Left ventricle myocardium inferior (tissue), 1 donor: Measurements from ENCODE around the gene RAP1GAP2. TPM values are rescaled to one million over a fixed set of nuclear protein-coding genes. Genes with fewer than 3 reads are reported as not detected.

Source experiments
- DNase-seq: peaks from one replicate; pipeline ENCODE4 v3.0.0-alpha.2; 2020
- H3K27ac ChIP-seq: fragments of 200-600 bp; replicated peaks from 2 replicates; pipeline ENCODE4 v1.8.0; 2021
- H3K27me3 ChIP-seq: fragments of 200-600 bp; 2 replicates; pipeline ENCODE4 v1.8.0; 2021; ENCODE audit warnings: low read depth
- H3K36me3 ChIP-seq: fragments of 200-600 bp; 2 replicates; pipeline ENCODE4 v1.8.0; 2021
- H3K4me1 ChIP-seq: fragments of 200-600 bp; 2 replicates; pipeline ENCODE4 v1.8.0; 2021
- H3K4me3 ChIP-seq: fragments of 200-600 bp; 2 replicates; pipeline ENCODE4 v1.8.0; 2021; ENCODE audit warnings: mild to moderate bottlenecking, moderate library complexity
- H3K9me3 ChIP-seq: fragments of 200-600 bp; replicated peaks from 2 replicates; pipeline ENCODE4 v1.8.0; 2021
- intact Hi-C: fragments of 100-400 bp; cut with micrococcal nuclease; formaldehyde crosslinking; loops from one replicate; pipeline ENCODE4 v1.11.0; 2022
- total RNA-seq: library from RNA; stranded (reverse); fragmentation: NEBNext Ultra II Directional; extraction: Animal tissue kit (Norgen Biotek cat#: 25700); gene quantifications from one replicate; pipeline ENCODE4 v1.2.1, GENCODE V29; 2021
- TF ChIP-seq, protein P1 (sequence below): fragments of 200-600 bp; IDR thresholded peaks from 2 replicates; pipeline ENCODE4 v1.8.0; 2021; ENCODE audit warnings: antibody characterized with exemption, mild to moderate bottlenecking, borderline replicate concordance
- donor health status: DM: no; HTN: yes; CAD: no; lungs with severe emphysema.

RAP1GAP2 gene
- total RNA-seq, 1 donor from 2014 or later = 63.8 TPM

DNA sequence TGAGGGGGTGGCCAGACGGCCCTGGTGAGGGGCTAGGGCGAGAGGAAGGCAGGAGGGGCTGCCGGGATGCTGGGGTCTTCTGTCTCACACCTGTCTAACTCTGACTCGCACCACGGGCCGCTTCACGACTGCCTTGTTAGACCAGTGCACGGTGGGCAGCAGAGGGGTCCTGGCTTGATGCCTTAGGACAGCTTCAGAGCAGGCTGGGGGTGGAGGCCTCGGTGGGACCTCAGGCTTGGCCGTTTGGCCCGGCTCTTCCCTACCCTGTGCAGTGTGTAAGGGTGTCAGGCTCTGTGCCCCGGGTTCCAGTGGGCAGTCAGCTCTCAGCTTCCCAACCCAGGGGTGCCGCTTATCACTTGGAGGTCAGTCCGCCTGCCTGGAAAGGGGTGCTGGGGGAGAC, 166.5 kb downstream of the RAP1GAP2 start:
- no peak for DNase-seq
- H3K36me3 ChIP-seq = no peaks in the 10 kb centered on the region
- TF ChIP-seq, protein P1, sequence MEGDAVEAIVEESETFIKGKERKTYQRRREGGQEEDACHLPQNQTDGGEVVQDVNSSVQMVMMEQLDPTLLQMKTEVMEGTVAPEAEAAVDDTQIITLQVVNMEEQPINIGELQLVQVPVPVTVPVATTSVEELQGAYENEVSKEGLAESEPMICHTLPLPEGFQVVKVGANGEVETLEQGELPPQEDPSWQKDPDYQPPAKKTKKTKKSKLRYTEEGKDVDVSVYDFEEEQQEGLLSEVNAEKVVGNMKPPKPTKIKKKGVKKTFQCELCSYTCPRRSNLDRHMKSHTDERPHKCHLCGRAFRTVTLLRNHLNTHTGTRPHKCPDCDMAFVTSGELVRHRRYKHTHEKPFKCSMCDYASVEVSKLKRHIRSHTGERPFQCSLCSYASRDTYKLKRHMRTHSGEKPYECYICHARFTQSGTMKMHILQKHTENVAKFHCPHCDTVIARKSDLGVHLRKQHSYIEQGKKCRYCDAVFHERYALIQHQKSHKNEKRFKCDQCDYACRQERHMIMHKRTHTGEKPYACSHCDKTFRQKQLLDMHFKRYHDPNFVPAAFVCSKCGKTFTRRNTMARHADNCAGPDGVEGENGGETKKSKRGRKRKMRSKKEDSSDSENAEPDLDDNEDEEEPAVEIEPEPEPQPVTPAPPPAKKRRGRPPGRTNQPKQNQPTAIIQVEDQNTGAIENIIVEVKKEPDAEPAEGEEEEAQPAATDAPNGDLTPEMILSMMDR = no peak
- H3K4me3 ChIP-seq = no peak overlapping the region
- no peaks in the 10 kb centered on the region for H3K27me3 ChIP-seq
- H3K9me3 ChIP-seq = no peaks in the 10 kb centered on the region
- intact Hi-C loops = no loop called here
- no peak overlapping the region for H3K27ac ChIP-seq
- H3K4me1 ChIP-seq = peaks cover 31% of the 10 kb centered on the region

DNA sequence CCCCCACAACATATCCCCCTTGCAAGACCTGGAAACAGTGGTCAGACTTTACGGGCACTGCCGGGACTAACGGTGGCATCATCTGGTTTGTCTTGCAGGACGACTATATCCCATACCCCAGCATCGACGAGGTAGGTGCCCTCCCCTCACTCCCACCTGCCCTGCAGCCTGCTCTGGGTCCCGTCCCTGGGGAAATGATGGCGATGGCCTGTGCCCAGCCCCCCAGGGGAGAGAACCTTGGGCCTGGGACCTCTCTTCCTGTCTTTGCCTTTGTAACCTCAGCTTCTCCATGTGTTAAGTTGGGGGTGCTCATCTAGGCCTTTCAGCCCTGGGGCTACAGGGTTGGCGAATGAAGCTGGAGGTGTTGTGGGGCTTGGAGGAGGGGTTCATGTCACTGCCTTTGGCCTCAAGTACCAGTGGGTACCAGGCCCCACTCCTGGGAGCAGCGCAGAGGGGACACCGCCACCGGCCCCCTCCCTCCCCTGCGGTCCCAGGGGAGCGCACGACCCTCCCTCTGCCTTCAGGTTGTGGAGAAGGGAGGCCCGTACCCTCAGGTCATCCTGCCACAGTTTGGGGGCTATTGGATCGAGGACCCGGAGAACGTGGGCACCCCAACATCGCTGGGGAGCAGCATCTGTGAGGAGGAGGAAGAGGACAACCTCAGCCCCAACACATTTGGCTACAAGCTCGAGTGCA, 167.2 kb downstream of the RAP1GAP2 start:
- intact Hi-C loops = no loop called here
- Histone ChIP-seq H3K27ac (no peak overlapping the region), H3K27me3 (no peaks in the 10 kb centered on the region), H3K9me3 (no peaks in the 10 kb centered on the region), H3K36me3 (no peaks in the 10 kb centered on the region), H3K4me1 (peaks cover 35% of the 10 kb centered on the region), H3K4me3 (no peak overlapping the region)
- no peak for DNase-seq
- TF ChIP-seq, protein P1 = no peak

DNA sequence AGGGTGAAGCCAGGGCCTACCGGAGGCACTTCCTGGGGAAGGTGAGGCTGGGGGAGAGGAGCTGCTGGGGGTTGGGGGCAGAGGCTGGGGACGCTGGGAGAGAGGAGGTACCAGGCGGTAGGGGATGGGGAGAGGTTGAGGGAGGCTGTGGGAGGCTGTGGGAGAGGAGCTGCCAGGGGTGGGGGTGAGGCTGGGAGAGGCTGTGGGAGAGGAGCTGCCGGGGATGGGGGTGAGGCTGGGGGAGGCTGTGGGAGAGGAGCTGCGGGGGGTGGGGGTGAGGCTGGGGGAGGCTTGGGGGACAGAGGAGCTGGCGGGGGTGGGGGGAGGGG, 167.8 kb downstream of the RAP1GAP2 start:
- no peaks in the 10 kb centered on the region for H3K36me3 ChIP-seq
- H3K4me1 ChIP-seq = peaks cover 35% of the 10 kb centered on the region
- H3K4me3 ChIP-seq = no peak overlapping the region
- intact Hi-C loops = no loop called here
- TF ChIP-seq, protein P1 = no peak
- DNase-seq = no peak
- no peak overlapping the region for H3K27ac ChIP-seq
- no peaks in the 10 kb centered on the region for H3K9me3 ChIP-seq
- H3K27me3 ChIP-seq = no peaks in the 10 kb centered on the region

DNA sequence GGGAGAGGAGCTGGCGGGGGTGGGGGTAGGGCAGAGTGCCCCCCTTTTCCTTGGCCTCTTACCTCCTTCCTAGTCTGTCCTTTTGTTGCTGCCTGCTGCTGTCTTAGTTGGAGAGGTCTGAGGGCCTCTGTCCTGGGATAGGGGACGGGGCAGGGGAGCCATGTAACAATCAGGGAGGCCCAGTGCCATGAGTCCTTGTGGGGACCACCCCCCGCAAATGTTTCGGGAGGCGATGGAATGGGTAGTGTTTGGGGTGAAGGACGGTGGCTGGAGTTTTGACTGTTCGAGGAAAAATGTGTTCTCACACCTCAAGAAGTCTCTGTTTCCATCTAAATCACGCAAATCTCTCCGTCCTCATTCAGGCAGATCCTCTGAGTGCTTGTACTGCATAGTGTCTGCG, 168.1 kb downstream of the RAP1GAP2 start:
- TF ChIP-seq, protein P1 = no peak
- H3K27me3 ChIP-seq = no peaks in the 10 kb centered on the region
- H3K9me3 ChIP-seq = no peaks in the 10 kb centered on the region
- no peak overlapping the region for H3K27ac ChIP-seq
- peaks cover 35% of the 10 kb centered on the region for H3K4me1 ChIP-seq
- H3K4me3 ChIP-seq = no peak overlapping the region
- intact Hi-C loops = no loop called here
- no peaks in the 10 kb centered on the region for H3K36me3 ChIP-seq
- no peak for DNase-seq

DNA sequence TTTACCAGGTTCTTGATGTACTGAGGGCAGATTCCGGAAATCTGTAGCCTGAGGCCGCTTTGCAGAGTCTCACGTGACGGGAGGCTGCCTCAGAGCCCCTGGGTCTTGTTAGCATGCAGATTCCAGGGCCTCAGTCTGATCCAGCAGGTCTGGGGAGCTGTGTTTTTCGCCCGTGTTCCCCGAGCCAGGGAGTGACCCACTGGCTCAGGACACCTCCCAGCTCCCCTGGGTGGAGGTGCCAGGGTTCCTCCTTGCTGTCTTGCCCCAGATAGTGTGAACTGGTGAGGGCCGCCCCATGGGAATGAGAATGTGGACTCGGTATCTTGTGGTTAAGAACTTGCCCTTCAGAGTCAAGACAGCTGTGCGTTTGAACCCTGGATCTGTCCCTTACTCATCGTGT, 168.6 kb downstream of the RAP1GAP2 start:
- Histone ChIP-seq H3K9me3 (no peaks in the 10 kb centered on the region), H3K4me1 (peaks cover 35% of the 10 kb centered on the region), H3K36me3 (no peaks in the 10 kb centered on the region), H3K27ac (no peak overlapping the region), H3K4me3 (no peak overlapping the region), H3K27me3 (no peaks in the 10 kb centered on the region)
- DNase-seq = no peak
- TF ChIP-seq, protein P1 = no peak
- intact Hi-C loops = no loop called here
